ENCODE measurements around the gene CS.
"Not testable (repeated sequence)": the region's sequence is repeated elsewhere in the genome, so short reads cannot be mapped to it uniquely, and the experiment has no call there.

CS gene

DNA sequence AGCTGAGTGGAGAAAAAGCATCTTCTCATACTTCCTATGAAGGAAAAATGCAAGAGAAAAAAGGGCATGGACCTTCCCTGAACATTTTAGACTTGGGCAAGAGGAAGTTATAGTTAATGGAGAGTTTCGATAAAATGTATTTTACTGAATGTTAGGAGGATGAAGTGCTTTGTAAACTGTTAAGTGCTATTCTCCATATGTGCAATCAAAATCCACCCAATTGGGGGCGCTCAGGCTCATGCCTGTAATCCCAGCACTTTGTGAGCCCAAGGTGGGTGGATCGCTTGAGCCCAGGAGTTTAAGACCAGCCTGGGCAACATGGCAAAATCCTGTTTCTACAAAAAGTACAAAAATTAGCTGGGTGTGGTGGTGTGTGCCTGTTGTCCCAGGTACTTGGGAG is 17.5 kb upstream of the CS start:
- DNase-seq = no peak

DNA sequence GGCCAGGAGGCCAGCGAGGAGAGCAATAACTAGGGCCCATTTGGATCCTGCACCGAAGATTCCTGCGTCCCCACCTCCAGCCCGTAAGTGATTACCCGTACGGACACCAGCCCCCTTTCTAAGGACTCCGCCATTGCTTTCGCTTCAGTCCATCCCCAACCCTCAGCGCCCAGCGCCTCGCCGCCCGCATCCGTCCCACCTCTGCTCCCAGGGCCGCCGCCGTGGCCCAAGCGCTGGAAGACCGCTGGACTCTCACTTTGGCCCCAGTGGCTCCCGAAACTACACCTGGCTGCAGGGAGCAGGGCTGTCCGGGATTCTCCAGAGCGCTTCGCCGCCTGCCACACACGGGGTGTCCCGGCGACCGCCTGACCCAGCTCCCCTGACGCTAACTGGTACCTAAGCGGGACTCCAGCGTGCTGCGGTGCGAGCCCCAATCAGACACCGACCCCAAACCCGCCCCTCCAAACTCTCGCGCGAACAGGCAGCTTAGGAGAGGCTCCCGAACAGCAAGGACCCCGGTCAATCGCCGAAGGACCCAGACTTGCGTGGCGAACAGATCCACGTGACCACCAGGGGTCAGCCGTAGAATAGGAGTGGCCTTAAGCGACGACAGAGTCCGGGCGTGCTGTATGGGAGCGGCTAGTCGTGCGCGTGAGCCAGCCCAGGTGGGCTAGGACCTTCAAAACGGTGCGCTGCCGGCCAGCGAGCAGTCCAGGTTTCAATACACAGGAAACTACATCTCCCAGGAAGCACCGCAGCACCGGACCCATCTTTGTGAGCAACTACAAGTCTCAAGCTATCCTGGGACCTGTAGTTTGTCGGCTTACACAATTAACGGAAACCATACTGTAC is 15.7 kb upstream of the CS start, which contains the start of gene CNPY2:
CNPY2 (minus strand) TSS at position 367 of the 852 bp plus-strand sequence. CDS start 771 bp downstream, outside the sequence.
- DNase-seq = peak; percentile 93

DNA sequence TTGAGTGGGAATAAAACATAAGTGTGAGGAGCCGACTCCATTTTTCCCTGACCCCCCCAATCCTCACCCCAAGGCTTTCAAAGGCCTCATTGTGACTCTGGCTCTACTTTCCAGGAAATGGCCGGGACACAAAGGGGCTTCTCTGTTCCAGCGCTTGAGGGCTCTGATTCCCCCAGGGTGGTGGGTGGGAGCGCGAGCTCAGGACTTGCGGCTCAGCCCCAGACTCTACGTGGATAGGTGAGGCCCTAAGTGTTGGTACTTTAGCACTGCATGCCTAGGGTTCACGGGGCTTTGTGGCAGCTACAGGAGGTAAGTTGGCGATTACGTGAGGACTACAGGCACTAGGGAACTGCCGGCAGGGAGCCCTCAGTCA is 15.1 kb upstream of the CS start:
- DNase-seq = no peak

DNA sequence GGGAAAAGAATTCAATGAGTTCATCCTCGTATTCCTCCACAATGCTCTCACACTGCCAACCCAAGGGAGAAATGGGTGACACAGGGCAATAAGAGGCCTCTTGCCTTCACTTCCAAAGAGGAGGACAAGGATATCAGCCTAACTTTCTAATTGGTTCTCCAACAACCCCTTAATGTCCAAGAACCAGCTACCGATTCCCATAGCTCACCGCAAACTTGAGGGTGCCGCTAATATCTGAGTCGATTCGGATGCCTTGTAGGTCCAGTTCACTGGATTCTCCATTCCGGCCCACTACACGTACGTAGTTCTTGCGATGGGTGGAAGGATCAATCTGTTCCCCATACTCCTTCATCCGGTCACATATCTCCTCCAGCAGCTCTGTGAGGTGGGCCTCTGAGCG is 10.9 kb upstream of the CS start:
- DNase-seq = no peak

DNA sequence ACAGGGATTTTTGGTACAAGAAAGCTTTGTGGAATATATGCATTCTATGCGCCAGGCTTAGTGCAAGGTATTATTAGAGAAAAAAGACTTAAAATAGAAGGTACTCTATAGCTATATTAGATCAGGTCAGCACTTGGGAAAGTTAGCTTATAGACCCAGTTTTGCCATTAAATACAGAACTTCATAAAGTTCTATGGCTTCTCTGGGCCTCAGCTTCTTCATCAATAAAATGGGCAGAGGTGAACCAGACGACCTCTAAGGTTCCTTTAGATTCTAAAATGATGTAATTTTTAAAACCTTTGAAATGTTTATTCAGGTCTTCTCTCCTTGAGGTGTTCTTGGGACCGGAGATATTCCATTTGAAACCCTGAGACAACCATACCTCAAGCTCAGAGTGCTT is 8.6 kb upstream of the CS start:
- DNase-seq = no peak

DNA sequence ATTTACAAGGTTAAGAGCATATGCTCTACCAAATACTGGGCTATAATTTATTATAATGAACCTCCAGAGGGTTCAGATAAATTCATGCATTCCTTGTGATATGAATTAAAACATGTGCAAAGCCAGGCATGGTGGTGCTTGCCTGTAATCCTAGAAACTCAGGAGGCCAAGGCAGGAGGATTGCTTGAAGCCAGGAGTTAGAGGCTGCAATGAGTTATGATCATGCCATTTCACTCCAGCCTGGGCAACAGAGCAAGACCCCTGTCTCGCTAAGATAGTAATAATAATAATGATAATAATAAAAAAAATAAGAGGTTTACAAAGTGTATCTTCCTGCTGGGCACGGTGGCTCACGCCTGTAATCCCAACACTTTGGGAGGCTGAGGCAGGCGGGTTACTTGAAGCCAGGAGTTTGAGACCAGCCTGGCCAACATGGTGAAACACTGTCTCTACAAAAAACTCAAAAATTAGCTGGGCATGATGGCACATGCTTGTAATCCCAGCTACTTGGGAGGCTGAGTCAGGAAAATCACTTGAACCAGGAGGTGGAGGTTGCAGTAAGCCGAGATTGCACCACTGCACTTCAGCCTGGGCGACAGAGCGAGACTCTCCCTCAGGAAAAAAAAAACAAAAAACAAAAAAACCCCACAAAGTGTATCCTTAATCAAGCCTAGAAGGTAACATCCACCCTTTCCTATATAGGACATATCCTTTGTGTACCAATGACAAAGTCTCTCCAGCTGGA is 7.3 kb upstream of the CS start:
- DNase-seq = no peak

DNA sequence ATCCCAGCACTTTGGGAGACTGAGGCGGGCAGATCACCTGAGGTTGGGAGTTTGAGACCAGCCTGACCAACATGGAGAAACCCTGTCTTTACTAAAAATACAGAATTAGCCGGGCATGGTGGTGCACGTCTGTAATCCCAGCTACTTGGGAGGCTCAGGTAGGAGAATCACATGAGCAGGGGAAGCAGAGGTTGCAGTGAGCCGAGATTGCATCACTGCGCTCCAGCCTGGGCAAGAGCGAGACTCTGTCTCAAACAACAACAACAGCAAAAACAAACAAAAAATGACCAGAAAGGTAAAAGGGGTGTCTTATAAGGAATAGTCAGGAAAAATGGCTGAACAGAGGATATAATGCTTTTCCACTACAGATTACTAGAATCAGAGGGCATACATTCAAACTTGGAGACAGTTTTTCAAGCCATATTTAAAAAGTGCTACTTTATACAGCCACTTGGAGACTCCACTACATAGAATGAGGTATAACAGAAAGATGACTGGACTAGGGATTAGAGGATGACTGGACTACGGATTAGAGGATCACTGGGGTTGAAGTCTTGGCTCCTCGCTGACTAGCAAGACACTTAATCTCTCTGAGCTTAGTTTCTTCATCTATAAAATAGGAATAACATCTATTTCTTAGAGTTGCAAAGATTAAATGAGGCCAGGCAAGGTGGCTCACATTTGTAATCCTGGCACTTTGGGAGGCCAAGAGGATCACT is 4.9 kb upstream of the CS start:
- no peak for DNase-seq

DNA sequence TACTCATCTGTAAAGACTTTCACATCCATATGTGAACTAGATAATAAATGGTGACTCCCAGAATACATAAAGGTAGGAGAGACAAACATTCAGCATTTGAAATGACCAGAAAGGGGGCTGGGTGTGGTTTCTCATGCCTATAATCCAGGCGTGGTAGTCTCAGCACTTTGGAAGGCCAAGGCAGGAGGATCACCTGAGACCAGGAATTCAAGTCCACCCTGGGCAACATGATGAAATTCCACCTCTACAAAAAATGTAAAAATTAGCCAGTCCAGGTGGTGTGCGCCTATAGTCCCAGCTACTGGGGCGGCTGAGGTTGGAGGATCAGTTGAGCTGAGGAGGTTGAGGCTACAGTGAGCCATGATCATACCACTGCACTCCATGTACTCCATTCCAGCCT is 4.1 kb upstream of the CS start:
- no peak for DNase-seq

DNA sequence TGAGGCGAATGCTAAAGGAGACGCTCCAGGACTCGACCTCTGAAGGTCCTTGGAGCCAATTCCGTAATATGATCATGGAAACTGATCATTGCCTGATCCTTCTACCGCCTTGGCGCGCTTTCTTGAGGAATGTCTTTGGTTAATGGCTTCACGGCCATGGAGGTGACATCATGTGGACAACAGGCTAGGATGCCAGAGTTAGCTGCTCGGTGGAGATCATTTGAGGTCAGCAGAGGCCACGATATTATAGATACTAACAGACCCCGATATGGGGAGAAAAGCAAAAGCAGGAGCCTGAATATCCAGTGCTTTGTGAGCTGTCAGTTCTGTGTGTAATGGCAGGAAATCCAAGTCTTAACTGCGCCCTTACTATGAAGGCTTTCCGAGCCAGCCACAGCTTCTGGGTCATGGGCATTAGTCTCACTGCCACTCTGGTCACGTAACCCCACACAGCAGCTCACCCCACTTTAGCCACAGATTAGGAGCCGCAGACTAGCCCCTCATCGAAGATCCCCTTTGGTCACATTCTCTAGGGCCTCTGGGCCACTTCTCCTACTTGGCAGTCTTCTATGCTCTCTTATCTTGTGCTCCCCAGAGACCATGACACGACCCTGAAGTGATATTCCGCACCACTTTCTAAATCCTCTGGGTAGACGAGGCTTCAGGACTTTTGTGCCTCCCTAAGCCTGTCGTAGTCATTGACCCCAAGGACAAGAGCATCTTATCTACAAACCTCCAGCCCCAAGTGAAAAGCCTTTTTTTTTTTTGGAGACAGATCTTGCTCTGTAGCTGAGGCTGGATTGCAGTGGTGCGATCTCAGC is 724 bp upstream of the CS start:
- peak; percentile 4 for DNase-seq

DNA sequence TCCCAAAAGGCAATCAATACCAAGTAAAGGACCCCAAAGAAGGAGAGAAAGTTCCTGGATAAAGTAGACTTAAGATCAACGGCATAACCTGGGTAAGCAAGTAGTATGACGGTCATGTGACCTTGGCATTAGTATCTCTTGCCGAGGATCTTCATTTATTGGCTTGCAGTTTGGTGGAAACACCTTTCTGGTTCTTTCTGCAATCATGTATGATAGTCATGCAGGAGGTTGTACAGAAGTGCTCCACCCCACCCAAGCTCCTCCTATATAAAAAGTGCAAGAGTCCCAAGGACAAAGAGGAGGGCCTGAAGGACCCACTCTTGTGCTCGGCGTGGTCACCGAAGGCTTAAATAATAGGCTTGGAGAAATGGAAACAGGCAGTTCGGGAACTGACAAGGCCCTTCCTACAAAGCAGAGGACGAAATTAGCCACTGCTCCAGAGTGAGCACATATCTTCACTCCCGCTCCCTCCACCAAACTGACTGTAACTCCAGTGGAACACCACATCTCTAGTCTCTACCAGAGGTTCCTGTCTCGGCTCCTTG is 750 bp downstream of the CS start:
- DNase-seq = peak; percentile 34

DNA sequence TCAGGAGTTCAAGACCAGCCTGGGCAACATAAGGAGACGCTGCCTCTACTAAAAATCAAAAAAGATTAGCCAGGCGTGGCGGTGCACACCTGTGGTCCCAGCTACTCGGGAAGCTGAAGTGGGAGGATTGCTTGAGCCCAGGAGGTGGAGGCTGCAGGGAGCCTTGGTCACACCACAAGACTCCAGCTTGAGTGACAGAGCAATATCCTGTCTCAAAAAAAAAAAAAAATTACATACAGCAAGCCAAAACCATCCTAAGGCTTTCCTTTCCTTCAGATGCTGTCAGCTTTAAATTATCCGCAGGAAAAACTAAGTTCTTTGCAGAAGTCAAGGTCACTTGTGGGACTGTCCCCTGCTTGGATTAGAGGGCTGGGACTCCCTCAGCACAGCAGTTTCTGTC is 1.3 kb downstream of the CS start:
- DNase-seq = no peak

DNA sequence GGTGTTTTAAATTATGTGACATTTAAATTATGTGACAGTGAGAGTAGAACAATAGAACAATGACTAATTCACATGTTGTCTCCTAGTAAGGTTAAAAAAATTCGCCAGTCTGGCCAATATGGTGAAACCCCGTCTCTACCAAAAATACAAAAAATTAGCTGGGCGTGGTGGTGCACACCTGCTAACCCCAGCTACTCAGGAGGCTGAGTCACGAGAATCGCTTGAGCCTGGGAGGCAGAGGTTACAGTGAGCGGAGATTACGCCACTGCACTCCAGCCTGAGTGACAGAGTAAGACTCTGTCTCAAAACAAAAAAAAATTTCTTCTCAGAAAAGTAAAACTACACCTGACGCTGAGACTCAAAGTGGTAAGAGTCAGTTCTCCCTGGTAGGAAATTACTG is 2.7 kb downstream of the CS start:
- DNase-seq = no peak

DNA sequence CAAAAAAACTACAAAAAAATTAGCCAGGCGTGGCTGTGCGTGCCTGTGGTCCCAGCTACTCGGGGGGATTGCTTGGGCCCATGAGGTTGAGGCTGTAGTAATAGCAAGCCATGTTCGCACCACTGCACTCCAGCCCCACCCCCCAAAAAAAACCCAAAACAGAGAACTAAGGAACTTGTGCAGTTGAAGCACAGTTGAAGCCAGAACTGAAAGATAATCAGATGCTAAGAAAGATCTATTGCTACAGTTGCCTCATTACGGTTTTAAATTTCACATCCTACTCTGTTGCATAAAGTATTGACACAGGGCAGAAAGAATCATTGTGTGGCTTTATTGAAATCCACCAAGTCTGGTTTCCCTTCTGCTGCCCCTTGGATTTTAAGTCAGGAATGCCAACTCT is 3.8 kb downstream of the CS start:
- no peak for DNase-seq

DNA sequence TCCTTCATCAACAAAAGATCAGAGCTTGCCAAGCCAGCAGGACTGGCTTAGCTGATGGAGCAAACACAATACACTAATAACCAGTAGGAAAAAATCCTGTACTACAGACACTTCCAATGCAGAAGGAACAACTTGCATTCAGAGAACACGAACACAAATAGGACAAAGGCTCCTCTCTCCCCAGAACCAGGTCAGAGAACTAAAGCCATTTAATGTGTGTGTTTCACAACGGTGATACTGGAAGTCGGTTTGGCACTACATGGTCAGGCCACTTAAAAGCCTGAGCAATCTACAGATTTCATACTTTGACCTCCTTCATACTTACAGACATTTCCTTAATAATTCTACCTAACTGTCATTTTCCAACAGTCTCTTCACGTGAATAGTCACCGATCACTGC is 6.3 kb downstream of the CS start:
- no peak for DNase-seq

DNA sequence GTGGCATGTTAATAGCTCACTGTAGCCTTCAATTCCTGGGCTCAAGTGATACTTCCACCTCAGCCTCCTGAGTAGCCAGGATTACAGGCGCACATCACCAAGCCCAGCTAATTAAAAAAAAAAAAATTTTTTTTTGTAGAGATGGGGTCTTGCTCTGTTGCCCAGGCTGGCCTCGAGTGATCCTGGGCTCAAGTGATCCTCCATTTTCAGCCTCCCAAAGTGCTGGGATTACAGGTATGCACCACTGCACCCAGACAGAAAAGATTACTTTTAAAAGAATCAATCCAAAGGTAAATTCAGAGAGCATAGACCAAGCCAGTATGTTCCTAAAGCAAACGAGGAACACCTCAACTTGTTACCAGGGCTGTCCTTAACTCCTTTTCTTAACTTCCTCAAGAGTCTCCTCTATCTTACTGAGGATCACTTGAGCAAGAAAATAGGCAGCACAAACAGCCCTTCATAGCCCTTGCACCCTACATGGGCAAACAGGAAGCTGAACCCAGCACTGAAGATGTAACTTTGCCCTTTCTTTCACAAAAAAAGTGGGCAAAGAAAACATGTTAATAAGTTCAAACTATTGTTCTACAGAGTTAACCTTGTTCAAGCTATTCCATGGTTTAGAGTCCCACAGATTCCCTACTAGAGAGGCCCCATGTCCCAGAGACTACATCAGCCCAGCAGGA is 11.3 kb downstream of the CS start:
- DNase-seq = no peak

DNA sequence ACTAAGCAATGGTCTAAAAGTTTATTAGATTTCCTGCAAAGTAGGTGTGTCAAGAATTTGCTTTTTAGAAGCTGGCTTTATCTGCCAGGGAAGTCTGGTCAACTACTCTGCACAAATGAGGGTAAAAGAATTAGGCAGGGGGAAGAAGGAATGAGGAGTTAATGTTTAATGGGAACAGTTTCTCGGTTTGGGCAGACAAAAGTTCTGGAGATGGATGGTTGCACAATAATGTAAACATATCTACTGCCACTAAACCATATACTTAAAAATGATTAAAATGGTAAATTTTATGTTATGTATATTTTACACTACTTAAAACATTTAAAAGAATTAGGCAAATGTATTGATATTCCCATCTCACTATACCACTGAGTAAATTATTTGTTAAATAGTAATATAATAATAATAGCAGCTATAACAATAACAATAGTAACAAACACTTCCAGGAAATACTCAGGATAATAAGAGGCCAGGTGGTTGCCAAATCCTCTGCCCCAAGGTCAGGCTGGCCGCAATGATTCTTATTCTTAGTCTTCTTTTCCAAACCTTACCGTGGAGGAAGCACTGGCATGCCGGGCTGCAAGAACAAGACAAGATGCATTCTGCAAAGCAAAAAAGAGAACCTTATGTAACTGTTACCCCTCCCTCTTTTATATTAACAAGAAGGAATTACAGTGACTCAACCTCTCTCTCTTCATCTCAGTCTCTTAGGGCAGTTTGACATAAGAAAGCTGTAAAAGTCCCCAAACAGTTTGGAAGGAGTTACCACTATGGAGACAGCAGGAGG is 13.9 kb downstream of the CS start:
- no peak for DNase-seq

DNA sequence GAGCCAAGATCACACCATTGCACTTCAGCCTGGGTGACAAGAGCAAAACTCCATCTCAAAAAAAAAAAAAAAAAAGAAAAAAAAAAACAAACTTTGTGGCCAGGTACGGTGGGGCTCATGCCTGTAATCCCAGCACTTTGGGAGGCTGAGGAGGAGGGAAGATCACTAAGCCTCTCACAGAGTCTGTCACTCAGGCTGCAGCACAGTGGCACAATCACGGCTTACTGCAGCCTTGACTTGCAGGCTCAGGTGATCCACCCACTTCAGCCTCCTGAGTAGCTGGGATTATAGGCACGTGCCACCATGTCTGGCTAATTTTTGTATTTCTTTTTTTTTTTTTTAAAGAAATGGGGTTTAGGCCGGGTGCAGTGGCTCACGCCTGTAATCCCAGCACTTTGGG is 15.9 kb downstream of the CS start:
- DNase-seq = not testable (repeated sequence)

DNA sequence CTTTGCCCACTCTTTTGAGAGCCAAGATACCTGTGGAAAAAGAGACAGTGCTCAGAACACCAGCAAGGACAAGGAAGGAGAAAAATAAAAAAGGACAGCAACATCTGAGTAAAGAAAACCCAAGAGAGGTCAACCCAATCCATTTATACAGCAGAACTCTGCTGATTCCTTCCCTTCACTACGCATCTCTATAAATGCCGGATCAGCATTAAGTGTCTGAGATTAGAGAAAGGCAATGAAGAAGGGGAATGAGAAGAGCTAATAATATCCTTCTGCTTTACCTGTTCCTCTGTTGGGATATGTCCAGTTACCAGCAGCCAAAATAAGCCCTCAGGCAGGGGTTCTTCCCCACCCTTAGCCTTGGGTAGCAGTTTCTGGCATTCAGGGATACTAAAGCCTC is 17.6 kb downstream of the CS start:
- DNase-seq = no peak

DNA sequence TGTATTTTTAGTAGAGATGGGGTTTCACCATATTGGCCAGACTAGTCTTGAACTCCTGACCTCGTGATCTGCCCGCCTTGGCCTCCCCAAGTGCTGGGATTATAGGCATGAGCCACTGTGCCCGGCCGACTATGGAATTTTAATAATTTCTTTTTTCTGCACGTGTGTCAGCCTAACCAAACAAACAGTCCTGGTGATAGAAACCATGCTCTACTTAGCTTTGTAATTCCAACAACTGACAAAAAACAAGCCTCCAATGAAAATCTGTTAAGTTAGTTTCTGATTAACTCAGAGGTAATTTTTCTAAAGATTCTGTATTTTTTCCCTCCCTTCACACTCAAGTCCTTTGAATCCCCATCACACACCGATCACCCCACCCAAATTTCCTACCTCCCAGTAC is 18.1 kb downstream of the CS start:
- no peak for DNase-seq

DNA sequence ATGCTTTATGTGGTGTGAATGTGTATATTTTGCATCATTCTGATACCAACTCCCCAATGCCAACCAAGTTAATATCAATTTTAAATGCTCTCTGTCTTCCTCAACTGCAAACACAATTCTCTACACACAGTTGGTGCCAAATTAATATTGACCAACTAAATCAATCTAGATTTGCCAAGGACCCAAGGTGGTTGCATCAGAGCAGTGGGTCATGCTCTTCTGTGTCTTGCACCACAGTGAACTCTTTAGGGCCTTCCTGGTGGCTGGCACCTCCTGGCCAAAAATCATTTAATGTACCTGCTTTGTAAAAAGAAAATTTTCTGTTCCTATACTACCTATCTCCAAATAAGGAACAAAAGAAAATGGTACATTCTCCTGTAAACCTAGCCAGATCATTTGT is 19.3 kb downstream of the CS start:
- no peak for DNase-seq

DNA sequence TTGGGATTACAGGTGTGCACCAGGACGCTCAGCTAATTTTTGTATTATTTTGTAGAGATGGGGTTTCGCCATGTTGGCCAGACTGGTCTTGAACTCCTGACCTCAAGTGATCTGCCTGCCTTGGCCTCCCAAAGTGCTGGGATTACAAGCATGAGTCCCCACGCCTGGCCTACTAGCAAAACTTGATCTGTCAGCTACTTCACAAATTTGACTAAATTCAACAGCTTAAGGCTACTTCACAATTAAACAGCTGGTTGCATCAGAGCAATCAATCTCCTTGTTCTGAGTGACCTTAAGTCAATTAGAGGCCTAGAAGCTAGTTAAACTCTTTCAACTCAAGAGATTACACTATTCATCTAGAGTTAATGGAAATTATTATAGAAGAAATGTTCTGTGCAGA is 21.2 kb downstream of the CS start:
- DNase-seq = no peak
